ENCODE measurements around the gene LRG1.
A peak's percentile ranks its signal among the peaks of the same experiment; 100 is the strongest.

The LRG1 gene

GRCh38 chr19:4581666-4582553, 42.1 kb upstream of the LRG1 start:
- H3K4me2 ChIP-seq (ENCODE audit: low read depth, low read length, poor library complexity, severe bottlenecking), result no peak overlapping the region
- H4K20me1 ChIP-seq (ENCODE audit: low read depth, low read length), result no peaks in the 10 kb centered on the region
- H3K36me3 ChIP-seq (ENCODE audit: low read length), result no peaks in the 10 kb centered on the region
- no peaks in the 10 kb centered on the region for H3K79me2 ChIP-seq (ENCODE audit: insufficient read depth, low read length)
- no peak for TF ChIP-seq EZH2phosphoT487 (conservative IDR thresholded peaks at IDR 0.05; ENCODE audit: low read length)
- no peaks in the 10 kb centered on the region for H3K27me3 ChIP-seq (ENCODE audit: low read length)
- no peak overlapping the region for H3K4me3 ChIP-seq (ENCODE audit: insufficient read depth, low read length, poor library complexity, severe bottlenecking)
- no peaks in the 10 kb centered on the region for H3K9me2 ChIP-seq (replicated peaks; ENCODE audit: insufficient read depth, low read length)
- no peak overlapping the region for H2AFZ ChIP-seq (ENCODE audit: low read depth, low read length, severe bottlenecking)
- H3F3A ChIP-seq (ENCODE audit: insufficient read depth), result no peaks in the 10 kb centered on the region
- H3K27ac ChIP-seq (ENCODE audit: low read depth, low read length), result no peak overlapping the region
- H3K9me3 ChIP-seq (ENCODE audit: insufficient read depth, low read length), result no peaks in the 10 kb centered on the region
- no peak overlapping the region for H3K9ac ChIP-seq (ENCODE audit: low read length)

GRCh38 chr19:4580961-4581665, 41.3 kb upstream of the LRG1 start:
- Histone ChIP-seq H4K20me1 (ENCODE audit: low read depth, low read length) (no peaks in the 10 kb centered on the region), H3K4me3 (ENCODE audit: insufficient read depth, low read length, poor library complexity, severe bottlenecking) (no peak overlapping the region), H3F3A (ENCODE audit: insufficient read depth) (no peaks in the 10 kb centered on the region), H3K79me2 (ENCODE audit: insufficient read depth, low read length) (no peaks in the 10 kb centered on the region), H2AFZ (ENCODE audit: low read depth, low read length, severe bottlenecking) (no peak overlapping the region), H3K9me2 (replicated peaks; ENCODE audit: insufficient read depth, low read length) (no peaks in the 10 kb centered on the region), H3K9me3 (ENCODE audit: insufficient read depth, low read length) (no peaks in the 10 kb centered on the region), H3K4me2 (ENCODE audit: low read depth, low read length, poor library complexity, severe bottlenecking) (peak overlapping the region; percentile 22), H3K9ac (ENCODE audit: low read length) (no peak overlapping the region), H3K36me3 (ENCODE audit: low read length) (no peaks in the 10 kb centered on the region), H3K27ac (ENCODE audit: low read depth, low read length) (no peak overlapping the region), H3K27me3 (ENCODE audit: low read length) (no peaks in the 10 kb centered on the region)
- TF ChIP-seq EZH2phosphoT487 (conservative IDR thresholded peaks at IDR 0.05; ENCODE audit: low read length) (no peak), CTCF (IDR thresholded peaks at IDR 0.05; ENCODE audit: insufficient read depth, low read length, poor library complexity, severe bottlenecking) (no peak)

GRCh38 chr19:4580021-4580901, 40.4 kb upstream of the LRG1 start:
- no peaks in the 10 kb centered on the region for H3K36me3 ChIP-seq (ENCODE audit: low read length)
- no peaks in the 10 kb centered on the region for H3K9me3 ChIP-seq (ENCODE audit: insufficient read depth, low read length)
- no peaks in the 10 kb centered on the region for H4K20me1 ChIP-seq (ENCODE audit: low read depth, low read length)
- TF ChIP-seq CTCF (IDR thresholded peaks at IDR 0.05; ENCODE audit: insufficient read depth, low read length, poor library complexity, severe bottlenecking) (no peak), EZH2phosphoT487 (conservative IDR thresholded peaks at IDR 0.05; ENCODE audit: low read length) (no peak)
- no peak overlapping the region for H3K4me3 ChIP-seq (ENCODE audit: insufficient read depth, low read length, poor library complexity, severe bottlenecking)
- H3F3A ChIP-seq (ENCODE audit: insufficient read depth), result no peaks in the 10 kb centered on the region
- no peak overlapping the region for H2AFZ ChIP-seq (ENCODE audit: low read depth, low read length, severe bottlenecking)
- no peak overlapping the region for H3K4me2 ChIP-seq (ENCODE audit: low read depth, low read length, poor library complexity, severe bottlenecking)
- H3K27me3 ChIP-seq (ENCODE audit: low read length), result no peaks in the 10 kb centered on the region
- no peaks in the 10 kb centered on the region for H3K79me2 ChIP-seq (ENCODE audit: insufficient read depth, low read length)
- no peaks in the 10 kb centered on the region for H3K9me2 ChIP-seq (replicated peaks; ENCODE audit: insufficient read depth, low read length)
- H3K27ac ChIP-seq (ENCODE audit: low read depth, low read length), result no peak overlapping the region
- H3K9ac ChIP-seq (ENCODE audit: low read length), result no peak overlapping the region
